ENCODE data around the gene LAMA2. TPM values are rescaled to one million over a fixed set of nuclear protein-coding genes. Genes with fewer than 3 reads are reported as not detected.

Gene LAMA2
- total RNA-seq, 3 donors from 2014 or later (not counting 1 experiment from before 2014, with no cell fraction given): 2.1 to 5.3 (median 3.6) TPM

GRCh38 chr6:129411092-129411491 lies 528.2 kb downstream of the LAMA2 start:
- TF ChIP-seq CTCF (IDR thresholded peaks at IDR 0.05): no peak
- Mint-ChIP-seq H3K4me1 (no peaks in the 10 kb centered on the region), H3K9me3 (no peaks in the 10 kb centered on the region), H3K36me3 (peaks cover under 1% of the 10 kb centered on the region), H3K27me3 (ENCODE audit: low read depth in 2 of 2) (no peaks in the 10 kb centered on the region), H3K27ac (no peak overlapping the region), H3K4me3 (no peak overlapping the region)
- H3K9me3 ChIP-seq (ENCODE audit: control insufficient read depth, insufficient read depth, low read length): no peaks in the 10 kb centered on the region
- DNase-seq: no peak
- H3K27ac ChIP-seq (ENCODE audit: low read length): no peak overlapping the region
- no peak overlapping the region for H3K4me3 ChIP-seq (ENCODE audit: low read length)
- no peaks in the 10 kb centered on the region for H3K36me3 ChIP-seq (ENCODE audit: control insufficient read depth, insufficient read depth, low read length)
- H3K27me3 ChIP-seq (ENCODE audit: control insufficient read depth, insufficient read depth, low read length): no peaks in the 10 kb centered on the region
- ATAC-seq: no peak
- 100% methylated on average over 1 of the region's 1 CpG for WGBS (ENCODE audit: insufficient coverage)
- no peaks in the 10 kb centered on the region for H3K4me1 ChIP-seq (ENCODE audit: control insufficient read depth, insufficient read depth, low read length)
- intact Hi-C loops (cut with micrococcal nuclease): no loop called here

GRCh38 chr6:129416337-129416990 lies 533.5 kb downstream of the LAMA2 start:
- H3K4me1 Mint-ChIP-seq: no peaks in the 10 kb centered on the region
- no peaks in the 10 kb centered on the region for H3K9me3 Mint-ChIP-seq
- H3K36me3 Mint-ChIP-seq: no peaks in the 10 kb centered on the region
- H3K36me3 ChIP-seq (ENCODE audit: control insufficient read depth, insufficient read depth, low read length): no peaks in the 10 kb centered on the region
- no peak overlapping the region for H3K4me3 ChIP-seq (ENCODE audit: low read length)
- no peak overlapping the region for H3K27ac Mint-ChIP-seq
- no peak for TF ChIP-seq CTCF (IDR thresholded peaks at IDR 0.05)
- WGBS (ENCODE audit: insufficient coverage): 93% methylated on average over 6 of the region's 6 CpGs
- H3K27me3 ChIP-seq (ENCODE audit: control insufficient read depth, insufficient read depth, low read length): no peaks in the 10 kb centered on the region
- H3K9me3 ChIP-seq (ENCODE audit: control insufficient read depth, insufficient read depth, low read length): no peaks in the 10 kb centered on the region
- no peaks in the 10 kb centered on the region for H3K27me3 Mint-ChIP-seq (ENCODE audit: low read depth in 2 of 2)
- H3K27ac ChIP-seq (ENCODE audit: low read length): no peak overlapping the region
- H3K4me1 ChIP-seq (ENCODE audit: control insufficient read depth, insufficient read depth, low read length): no peaks in the 10 kb centered on the region
- no peak for DNase-seq
- H3K4me3 Mint-ChIP-seq: no peak overlapping the region
- ATAC-seq: peak in 1 of 3 donors; percentile 46
- intact Hi-C loops (cut with micrococcal nuclease): no loop called here

- H3K36me3 ChIP-seq (ENCODE audit: control insufficient read depth, insufficient read depth, low read length): no peaks in the 10 kb centered on the region
- TF ChIP-seq CTCF (IDR thresholded peaks at IDR 0.05): no peak
- H3K4me3 ChIP-seq (ENCODE audit: low read length): no peak overlapping the region
- peaks cover 0 to 3% of the 10 kb centered on the region in 2 donors for H3K27me3 Mint-ChIP-seq (ENCODE audit: low read depth in 2 of 2)
- H3K27me3 ChIP-seq (ENCODE audit: control insufficient read depth, insufficient read depth, low read length): no peaks in the 10 kb centered on the region
- no peaks in the 10 kb centered on the region for H3K4me1 ChIP-seq (ENCODE audit: control insufficient read depth, insufficient read depth, low read length)
- H3K27ac Mint-ChIP-seq: no peak overlapping the region
- no peak overlapping the region for H3K27ac ChIP-seq (ENCODE audit: low read length)
- ATAC-seq: no peak
- H3K9me3 Mint-ChIP-seq: no peaks in the 10 kb centered on the region
- WGBS (ENCODE audit: insufficient coverage): 93% methylated on average over 8 of the region's 8 CpGs
- no peak for DNase-seq
- intact Hi-C loops (cut with micrococcal nuclease): no loop called here
- H3K4me3 Mint-ChIP-seq: no peak overlapping the region
- no peaks in the 10 kb centered on the region for H3K36me3 Mint-ChIP-seq
- H3K4me1 Mint-ChIP-seq: no peaks in the 10 kb centered on the region
- no peaks in the 10 kb centered on the region for H3K9me3 ChIP-seq (ENCODE audit: control insufficient read depth, insufficient read depth, low read length)
Observed at GRCh38 chr6:129417416-129418086, 534.6 kb downstream of the LAMA2 start.
